Measurements from ENCODE around the gene SUGP1.
"Not testable (repeated sequence)": the region's sequence is repeated elsewhere in the genome, so short reads cannot be mapped to it uniquely, and the experiment has no call there.

Gene SUGP1

GRCh38 chr19:19320361-19321140 lies at the start of gene SUGP1, which contains the start of gene MAU2:
Gene SUGP1 (minus strand): TSS chr19:19320509. CDS start chr19:19320496, 13 bp downstream.
Gene MAU2 (plus strand): TSS chr19:19320829. CDS start chr19:19320860, 31 bp downstream.
- peak; percentile 90 for DNase-seq

GRCh38 chr19:19368087-19368486 lies 47.8 kb upstream of the SUGP1 start:
- no peak for DNase-seq

GRCh38 chr19:19366434-19367396 lies 46.4 kb upstream of the SUGP1 start:
- DNase-seq: peak; percentile 80

GRCh38 chr19:19362075-19362474 lies 41.8 kb upstream of the SUGP1 start:
- no peak for DNase-seq

GRCh38 chr19:19361075-19361594 lies 40.8 kb upstream of the SUGP1 start:
- DNase-seq: peak; percentile 74

- no peak for DNase-seq
Measured at GRCh38 chr19:19356901-19357566, 36.7 kb upstream of the SUGP1 start.

- no peak for DNase-seq
Measured at GRCh38 chr19:19356500-19356899, 36.2 kb upstream of the SUGP1 start.

- no peak for DNase-seq
Measured at GRCh38 chr19:19355606-19356139, 35.4 kb upstream of the SUGP1 start.

GRCh38 chr19:19354932-19355331 lies 34.6 kb upstream of the SUGP1 start:
- DNase-seq: no peak

- DNase-seq: no peak
Measured at GRCh38 chr19:19354007-19354406, 33.7 kb upstream of the SUGP1 start.

GRCh38 chr19:19352823-19353222 lies 32.5 kb upstream of the SUGP1 start:
- DNase-seq: no peak

GRCh38 chr19:19350756-19351155 lies 30.4 kb upstream of the SUGP1 start:
- not testable (repeated sequence) for DNase-seq

GRCh38 chr19:19349365-19349764 lies 29.1 kb upstream of the SUGP1 start:
- DNase-seq: no peak

GRCh38 chr19:19348266-19348665 lies 28.0 kb upstream of the SUGP1 start:
- no peak for DNase-seq

GRCh38 chr19:19347401-19348110 lies 27.2 kb upstream of the SUGP1 start:
- DNase-seq: no peak

GRCh38 chr19:19345970-19346369 lies 25.7 kb upstream of the SUGP1 start:
- no peak for DNase-seq

- DNase-seq: no peak
Measured at GRCh38 chr19:19345232-19345631, 24.9 kb upstream of the SUGP1 start.

- DNase-seq: no peak
Measured at GRCh38 chr19:19343762-19344161, 23.5 kb upstream of the SUGP1 start.

- no peak for DNase-seq
Measured at GRCh38 chr19:19343016-19343362, 22.7 kb upstream of the SUGP1 start.

- DNase-seq: no peak
Measured at GRCh38 chr19:19342086-19343015, 22.0 kb upstream of the SUGP1 start.

- DNase-seq: no peak
Measured at GRCh38 chr19:19341026-19341425, 20.7 kb upstream of the SUGP1 start.
